ENCODE results near the gene EPB41L1.

DNA sequence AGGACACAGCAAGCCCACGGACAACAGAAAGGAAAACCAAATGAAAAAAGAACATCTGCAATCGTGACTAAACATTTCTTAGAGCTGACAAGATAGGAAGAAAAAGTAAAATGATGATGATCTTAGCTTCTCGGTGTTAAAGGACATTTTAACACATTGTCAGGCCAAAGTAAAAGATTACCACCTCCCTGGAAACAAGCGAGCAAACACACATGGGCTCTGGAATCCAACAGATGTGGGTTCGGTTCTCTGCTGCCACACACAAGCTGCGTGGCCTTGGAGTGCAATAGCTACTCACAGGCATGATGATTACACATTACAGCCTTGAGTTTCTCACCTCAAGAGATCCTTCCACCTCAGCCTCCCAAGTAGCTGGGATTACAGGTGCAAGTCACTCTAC, 74.2 kb downstream of the EPB41L1 start:
- TF ChIP-seq, protein P1, sequence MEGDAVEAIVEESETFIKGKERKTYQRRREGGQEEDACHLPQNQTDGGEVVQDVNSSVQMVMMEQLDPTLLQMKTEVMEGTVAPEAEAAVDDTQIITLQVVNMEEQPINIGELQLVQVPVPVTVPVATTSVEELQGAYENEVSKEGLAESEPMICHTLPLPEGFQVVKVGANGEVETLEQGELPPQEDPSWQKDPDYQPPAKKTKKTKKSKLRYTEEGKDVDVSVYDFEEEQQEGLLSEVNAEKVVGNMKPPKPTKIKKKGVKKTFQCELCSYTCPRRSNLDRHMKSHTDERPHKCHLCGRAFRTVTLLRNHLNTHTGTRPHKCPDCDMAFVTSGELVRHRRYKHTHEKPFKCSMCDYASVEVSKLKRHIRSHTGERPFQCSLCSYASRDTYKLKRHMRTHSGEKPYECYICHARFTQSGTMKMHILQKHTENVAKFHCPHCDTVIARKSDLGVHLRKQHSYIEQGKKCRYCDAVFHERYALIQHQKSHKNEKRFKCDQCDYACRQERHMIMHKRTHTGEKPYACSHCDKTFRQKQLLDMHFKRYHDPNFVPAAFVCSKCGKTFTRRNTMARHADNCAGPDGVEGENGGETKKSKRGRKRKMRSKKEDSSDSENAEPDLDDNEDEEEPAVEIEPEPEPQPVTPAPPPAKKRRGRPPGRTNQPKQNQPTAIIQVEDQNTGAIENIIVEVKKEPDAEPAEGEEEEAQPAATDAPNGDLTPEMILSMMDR (IDR thresholded peaks at IDR 0.05; ENCODE audit: low read depth, low read length), result no peak
- no peak for TF ChIP-seq EZH2phosphoT487 (IDR thresholded peaks at IDR 0.05; ENCODE audit: low read depth)

All from OCI-LY3 (cell line).